Testis (tissue), 2 donors: Measurements from ENCODE around the gene NAV3.

Experiments
- POLR2A ChIP-seq: fragments of 450-650 bp; IDR thresholded peaks from one replicate; pipeline ENCODE4 v1.6.1; 2017; ENCODE audit warnings: antibody characterized with exemption, mild to moderate bottlenecking, moderate library complexity
- TF ChIP-seq, protein P1 (sequence below), 3 experiments: fragments of 450-650 bp in 2 of 3; fragments of 200-600 bp in 1 of 3; sonication (generic) in 1 of 3; IDR thresholded peaks; one replicate each; pipeline ENCODE4 v1.5.1; 2016 to 2019; ENCODE audit warnings: antibody characterized with exemption in 3 of 3, mild to moderate bottlenecking in 2 of 3, moderate library complexity in 1 of 3

GRCh38 chr12:77983859-77984258 is 153.2 kb downstream of the NAV3 start:
- TF ChIP-seq, protein P1, sequence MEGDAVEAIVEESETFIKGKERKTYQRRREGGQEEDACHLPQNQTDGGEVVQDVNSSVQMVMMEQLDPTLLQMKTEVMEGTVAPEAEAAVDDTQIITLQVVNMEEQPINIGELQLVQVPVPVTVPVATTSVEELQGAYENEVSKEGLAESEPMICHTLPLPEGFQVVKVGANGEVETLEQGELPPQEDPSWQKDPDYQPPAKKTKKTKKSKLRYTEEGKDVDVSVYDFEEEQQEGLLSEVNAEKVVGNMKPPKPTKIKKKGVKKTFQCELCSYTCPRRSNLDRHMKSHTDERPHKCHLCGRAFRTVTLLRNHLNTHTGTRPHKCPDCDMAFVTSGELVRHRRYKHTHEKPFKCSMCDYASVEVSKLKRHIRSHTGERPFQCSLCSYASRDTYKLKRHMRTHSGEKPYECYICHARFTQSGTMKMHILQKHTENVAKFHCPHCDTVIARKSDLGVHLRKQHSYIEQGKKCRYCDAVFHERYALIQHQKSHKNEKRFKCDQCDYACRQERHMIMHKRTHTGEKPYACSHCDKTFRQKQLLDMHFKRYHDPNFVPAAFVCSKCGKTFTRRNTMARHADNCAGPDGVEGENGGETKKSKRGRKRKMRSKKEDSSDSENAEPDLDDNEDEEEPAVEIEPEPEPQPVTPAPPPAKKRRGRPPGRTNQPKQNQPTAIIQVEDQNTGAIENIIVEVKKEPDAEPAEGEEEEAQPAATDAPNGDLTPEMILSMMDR (IDR thresholded peaks at IDR 0.05) = no peak
- no peak for TF ChIP-seq POLR2A
